GM18909 (cell line): ENCODE measurements around the gene COX8C.

Experiments used
- ATAC-seq: cut with Tn5 transposase; IDR thresholded peaks from one replicate; pipeline ENCODE4 v1.9.1; 2021; ENCODE audit warnings: mild to moderate bottlenecking; ENCODE audit not compliant: unreplicated experiment, poor library complexity

COX8C gene

GRCh38 chr14:93319958-93320357, 27.0 kb upstream of the COX8C start:
- no peak for ATAC-seq

GRCh38 chr14:93320489-93320888, 26.5 kb upstream of the COX8C start:
- ATAC-seq: no peak

- no peak for ATAC-seq
Measured at GRCh38 chr14:93322929-93323599, 23.9 kb upstream of the COX8C start.

- ATAC-seq: no peak
Measured at GRCh38 chr14:93323600-93324174, 23.3 kb upstream of the COX8C start.

GRCh38 chr14:93326196-93326595, 20.8 kb upstream of the COX8C start:
- ATAC-seq: no peak

GRCh38 chr14:93328546-93328945, 18.4 kb upstream of the COX8C start:
- ATAC-seq: no peak

GRCh38 chr14:93329965-93330608, 16.9 kb upstream of the COX8C start:
- no peak for ATAC-seq

- ATAC-seq: no peak
Measured at GRCh38 chr14:93330609-93331000, 16.4 kb upstream of the COX8C start.

GRCh38 chr14:93331002-93331727, 15.8 kb upstream of the COX8C start:
- no peak for ATAC-seq

GRCh38 chr14:93331728-93332396, 15.1 kb upstream of the COX8C start:
- peak; percentile 4 for ATAC-seq

GRCh38 chr14:93332397-93332852, 14.6 kb upstream of the COX8C start:
- ATAC-seq: peak; percentile 62

GRCh38 chr14:93332853-93333630, 13.9 kb upstream of the COX8C start, which contains the start of gene BTBD7:
Gene BTBD7 (minus strand): TSS chr14:93333036. CDS start chr14:93296051, 36,985 bp downstream.
- ATAC-seq: peak; percentile 80

- no peak for ATAC-seq
Measured at GRCh38 chr14:93333631-93334103, 13.3 kb upstream of the COX8C start.

GRCh38 chr14:93337143-93337753, 9.7 kb upstream of the COX8C start:
- ATAC-seq: no peak

- no peak for ATAC-seq
Measured at GRCh38 chr14:93337884-93338283, 9.1 kb upstream of the COX8C start.

GRCh38 chr14:93343266-93343665, 3.7 kb upstream of the COX8C start:
- no peak for ATAC-seq

GRCh38 chr14:93343797-93344196, 3.2 kb upstream of the COX8C start:
- ATAC-seq: no peak

GRCh38 chr14:93347850-93348249, 868 bp downstream of the COX8C start:
- ATAC-seq: no peak

- no peak for ATAC-seq
Measured at GRCh38 chr14:93348292-93348691, 1.3 kb downstream of the COX8C start.
